ENCODE measurements around the gene CARMIL1. TPM values are rescaled to one million over a fixed set of nuclear protein-coding genes. Genes with fewer than 3 reads are reported as not detected.

The CARMIL1 gene
- total and polyA plus RNA-seq, 2 of the 8 experiments (the other 6 are each of a cell fraction or from before 2014, with no cell fraction given), result 20.3 to 40.4 TPM

DNA sequence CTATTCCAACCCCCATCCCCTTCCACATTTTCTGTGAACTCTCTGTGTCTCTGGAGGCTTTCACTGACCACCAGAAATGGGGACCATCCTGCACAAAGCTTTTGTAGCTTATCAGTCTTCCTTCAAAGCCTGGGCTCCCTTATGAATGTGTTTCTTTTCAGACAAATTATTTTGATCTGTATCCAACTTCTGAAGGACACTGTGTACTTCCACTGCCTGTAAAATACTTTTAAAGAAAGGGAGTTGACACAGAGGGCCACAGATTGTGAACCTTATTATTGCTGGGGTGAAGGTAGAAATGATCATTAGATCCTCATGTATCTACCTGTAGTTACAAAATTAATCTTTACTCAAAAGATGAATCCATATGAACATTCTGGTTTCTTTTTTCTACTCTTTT lies 135.6 kb downstream of the CARMIL1 start:
- Histone ChIP-seq H2BK120ac (replicated peaks; ENCODE audit: low read depth, low read length) (no peak overlapping the region), H3K4me1 (replicated peaks in 1 of 4; ENCODE audit: control insufficient read depth in 3 of 4, insufficient read depth in 4 of 4, low read length in 3 of 4) (peaks cover 0 to 19% (median 16%) of the 10 kb centered on the region in 4 experiments; a peak in 4 of 7 replicates), H4K20me1 (replicated peaks in 1 of 2; ENCODE audit: control insufficient read depth in 1 of 2, insufficient read depth in 2 of 2, low read length in 2 of 2) (no peaks in the 10 kb centered on the region), H2BK12ac (ENCODE audit: low read depth, low read length) (no peak overlapping the region), H4K91ac (replicated peaks; ENCODE audit: insufficient read length, low read length) (no peak overlapping the region), H3K18ac (ENCODE audit: extremely low read depth, low read length) (no peak overlapping the region), H3K14ac (ENCODE audit: insufficient read length) (no peak overlapping the region), H3K27ac (ENCODE audit: low read depth, low read length) (no peak overlapping the region), H4K5ac (ENCODE audit: insufficient read length, low read depth, low read length) (no peak overlapping the region), H3K79me2 (ENCODE audit: control insufficient read depth in 1 of 2, insufficient read depth in 2 of 2, low read length in 2 of 2) (peaks cover 0 to 96% of the 10 kb centered on the region in 2 experiments; a peak in 3 of 4 replicates), H3K4me3 (ENCODE audit: extremely low read depth in 1 of 4, insufficient read depth in 2 of 4, low read depth in 3 of 4, low read length in 4 of 4) (no peak overlapping the region), H3K9me3 (ENCODE audit: insufficient read depth in 2 of 2, low read depth in 1 of 2, low read length in 1 of 2) (peaks cover 5 to 11% of the 10 kb centered on the region in 2 experiments; a peak in 2 of 4 replicates), H2AK5ac (ENCODE audit: low read depth, low read length) (no peak overlapping the region), H3K23ac (ENCODE audit: insufficient read length) (no peak overlapping the region), H3K4ac (replicated peaks; ENCODE audit: insufficient read length, low read depth, low read length) (peak overlapping the region; percentile 10), H4K8ac (ENCODE audit: extremely low read depth, insufficient read depth, low read length) (no peak overlapping the region), H3K36me3 (ENCODE audit: control insufficient read depth in 2 of 4, insufficient read depth in 4 of 4, low read length in 3 of 4) (peaks cover 0 to 5% (median under 1%) of the 10 kb centered on the region in 4 experiments; a peak in 4 of 8 replicates), H2BK5ac (ENCODE audit: low read depth, low read length) (0 out of 2 replicates have a peak overlapping the region, but pooled peaks have one; percentile 14), H2AFZ (ENCODE audit: low read length) (no peak overlapping the region), H3K56ac (replicated peaks; ENCODE audit: insufficient read length, low read depth, low read length) (no peak overlapping the region), H3K79me1 (ENCODE audit: low read depth, low read length) (peaks cover 10% of the 10 kb centered on the region; the same call in 1 of the 2 replicates), H2BK15ac (ENCODE audit: low read length) (no peak overlapping the region), H3K9ac (replicated peaks in 1 of 4; ENCODE audit: extremely low read depth in 1 of 4, low read depth in 3 of 4, low read length in 3 of 4) (no peak overlapping the region), H3K23me2 (ENCODE audit: low read depth, low read length) (no peaks in the 10 kb centered on the region), H2BK20ac (ENCODE audit: low read length) (no peak overlapping the region), H3K27me3 (replicated peaks in 1 of 4; ENCODE audit: control insufficient read depth in 3 of 4, extremely low read depth in 1 of 4, insufficient read depth in 3 of 4, low read length in 3 of 4) (no peaks in the 10 kb centered on the region), H3K4me2 (ENCODE audit: insufficient read depth in 1 of 2, low read depth in 2 of 2, low read length in 2 of 2) (no peak overlapping the region)
- POLR2A ChIA-PET (ENCODE audit: partially characterized antibody), result no interaction called here
- CTCF ChIA-PET (ENCODE audit: partially characterized antibody), result interaction anchor here (0.9 to 1.3 kb wide), 2 partner anchors 46 to 164 kb away, joined by 3 to 4 read pairs; no protein-coding TSS in a partner anchor
- TF ChIP-seq FOSL1 (IDR thresholded peaks at IDR 0.05; ENCODE audit: insufficient read depth, low read depth, low read length), result no peak
- no peak for TF ChIP-seq RBBP5 (IDR thresholded peaks at IDR 0.05; ENCODE audit: borderline replicate concordance, low read depth, low read length)
- TF ChIP-seq CBX8 (IDR thresholded peaks at IDR 0.05; ENCODE audit: borderline replicate concordance, low read depth, low read length), result no peak
- TF ChIP-seq, protein P1, sequence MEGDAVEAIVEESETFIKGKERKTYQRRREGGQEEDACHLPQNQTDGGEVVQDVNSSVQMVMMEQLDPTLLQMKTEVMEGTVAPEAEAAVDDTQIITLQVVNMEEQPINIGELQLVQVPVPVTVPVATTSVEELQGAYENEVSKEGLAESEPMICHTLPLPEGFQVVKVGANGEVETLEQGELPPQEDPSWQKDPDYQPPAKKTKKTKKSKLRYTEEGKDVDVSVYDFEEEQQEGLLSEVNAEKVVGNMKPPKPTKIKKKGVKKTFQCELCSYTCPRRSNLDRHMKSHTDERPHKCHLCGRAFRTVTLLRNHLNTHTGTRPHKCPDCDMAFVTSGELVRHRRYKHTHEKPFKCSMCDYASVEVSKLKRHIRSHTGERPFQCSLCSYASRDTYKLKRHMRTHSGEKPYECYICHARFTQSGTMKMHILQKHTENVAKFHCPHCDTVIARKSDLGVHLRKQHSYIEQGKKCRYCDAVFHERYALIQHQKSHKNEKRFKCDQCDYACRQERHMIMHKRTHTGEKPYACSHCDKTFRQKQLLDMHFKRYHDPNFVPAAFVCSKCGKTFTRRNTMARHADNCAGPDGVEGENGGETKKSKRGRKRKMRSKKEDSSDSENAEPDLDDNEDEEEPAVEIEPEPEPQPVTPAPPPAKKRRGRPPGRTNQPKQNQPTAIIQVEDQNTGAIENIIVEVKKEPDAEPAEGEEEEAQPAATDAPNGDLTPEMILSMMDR (IDR thresholded peaks at IDR 0.05; ENCODE audit: control extremely low read depth in 1 of 3, insufficient read depth in 1 of 3, low read depth in 1 of 3, low read length in 3 of 3), result no peak
- TF ChIP-seq CBX5 (IDR thresholded peaks at IDR 0.05; ENCODE audit: low read depth, low read length), result no peak
- no peak for TF ChIP-seq HDAC6 (IDR thresholded peaks at IDR 0.05; ENCODE audit: low read depth, low read length)
- no peak for TF ChIP-seq BCL11A (IDR thresholded peaks at IDR 0.05; ENCODE audit: low read depth in 2 of 2, low read length in 2 of 2)
- no peak for TF ChIP-seq TBP (IDR thresholded peaks at IDR 0.05; ENCODE audit: low read depth, low read length)
- no peak for TF ChIP-seq SIX5 (IDR thresholded peaks at IDR 0.05; ENCODE audit: low read depth, low read length)
- no peak for TF ChIP-seq HDAC2 (IDR thresholded peaks at IDR 0.05; ENCODE audit: borderline replicate concordance in 1 of 2, low read depth in 2 of 2, low read length in 2 of 2)
- DNase-seq (ENCODE audit: low read depth in 1 of 2, low spot score in 2 of 2) (no peak), FAIRE-seq (no peak)

All from H1 (cell line).